Tibial nerve (tissue), 4 donors: ENCODE measurements around the gene GGNBP2.

Experiments used
- EP300 ChIP-seq, 2 donors: sonication (generic); formaldehyde crosslinking; IDR thresholded peaks; one replicate each; pipeline ENCODE4 v1.6.1; 2017; ENCODE audit warnings: antibody characterized with exemption in 2 of 2, mild to moderate bottlenecking in 1 of 2
- POLR2A ChIP-seq, 2 donors: fragments of 450-650 bp; IDR thresholded peaks; one replicate each; pipeline ENCODE4 v1.6.1; 2017; ENCODE audit warnings: antibody characterized with exemption in 2 of 2, mild to moderate bottlenecking in 2 of 2, moderate library complexity in 2 of 2
- TF ChIP-seq, protein P1 (sequence below), 5 experiments: fragments of 200-600 bp in 3 of 5; fragments of 450-650 bp in 2 of 5; sonication (generic) in 3 of 5; IDR thresholded peaks; one replicate each; pipeline ENCODE4 v1.5.1; 2016 to 2019; ENCODE audit warnings: antibody characterized with exemption in 5 of 5, mild to moderate bottlenecking in 3 of 5, moderate library complexity in 2 of 5

- no peak for TF ChIP-seq POLR2A (IDR thresholded peaks at IDR 0.05)
- TF ChIP-seq, protein P1, sequence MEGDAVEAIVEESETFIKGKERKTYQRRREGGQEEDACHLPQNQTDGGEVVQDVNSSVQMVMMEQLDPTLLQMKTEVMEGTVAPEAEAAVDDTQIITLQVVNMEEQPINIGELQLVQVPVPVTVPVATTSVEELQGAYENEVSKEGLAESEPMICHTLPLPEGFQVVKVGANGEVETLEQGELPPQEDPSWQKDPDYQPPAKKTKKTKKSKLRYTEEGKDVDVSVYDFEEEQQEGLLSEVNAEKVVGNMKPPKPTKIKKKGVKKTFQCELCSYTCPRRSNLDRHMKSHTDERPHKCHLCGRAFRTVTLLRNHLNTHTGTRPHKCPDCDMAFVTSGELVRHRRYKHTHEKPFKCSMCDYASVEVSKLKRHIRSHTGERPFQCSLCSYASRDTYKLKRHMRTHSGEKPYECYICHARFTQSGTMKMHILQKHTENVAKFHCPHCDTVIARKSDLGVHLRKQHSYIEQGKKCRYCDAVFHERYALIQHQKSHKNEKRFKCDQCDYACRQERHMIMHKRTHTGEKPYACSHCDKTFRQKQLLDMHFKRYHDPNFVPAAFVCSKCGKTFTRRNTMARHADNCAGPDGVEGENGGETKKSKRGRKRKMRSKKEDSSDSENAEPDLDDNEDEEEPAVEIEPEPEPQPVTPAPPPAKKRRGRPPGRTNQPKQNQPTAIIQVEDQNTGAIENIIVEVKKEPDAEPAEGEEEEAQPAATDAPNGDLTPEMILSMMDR (IDR thresholded peaks at IDR 0.05), result no peak
- no peak for TF ChIP-seq EP300 (IDR thresholded peaks at IDR 0.05)
Observed at GRCh38 chr17:36599546-36600250, 55.0 kb downstream of the GGNBP2 start.
